ENCODE measurements around the gene KLF16. TPM values are rescaled to one million over a fixed set of nuclear protein-coding genes. Genes with fewer than 3 reads are reported as not detected.
A peak's percentile ranks its signal among the peaks of the same experiment; 100 is the strongest.

Gene KLF16
- total RNA-seq, 1 donor from 2014 or later = 38.1 TPM

GRCh38 chr19:1810439-1811160, 52.8 kb downstream of the KLF16 start:
- H3K27ac Mint-ChIP-seq = no peak overlapping the region
- peaks cover 13% of the 10 kb centered on the region for H3K4me1 Mint-ChIP-seq
- no peaks in the 10 kb centered on the region for H3K27me3 Mint-ChIP-seq
- peaks cover 5% of the 10 kb centered on the region for H3K36me3 Mint-ChIP-seq (ENCODE audit: low read depth)
- DNase-seq = no peak
- H3K4me3 Mint-ChIP-seq = peak overlapping the region; percentile 26
- H3K9me3 Mint-ChIP-seq = no peaks in the 10 kb centered on the region
- intact Hi-C loops (cut with micrococcal nuclease) = loop anchor here (5.0 kb wide), 2 partner anchors 158 to 218 kb away; partner anchors contain the start of genes MBD3 and TCF3

DNA sequence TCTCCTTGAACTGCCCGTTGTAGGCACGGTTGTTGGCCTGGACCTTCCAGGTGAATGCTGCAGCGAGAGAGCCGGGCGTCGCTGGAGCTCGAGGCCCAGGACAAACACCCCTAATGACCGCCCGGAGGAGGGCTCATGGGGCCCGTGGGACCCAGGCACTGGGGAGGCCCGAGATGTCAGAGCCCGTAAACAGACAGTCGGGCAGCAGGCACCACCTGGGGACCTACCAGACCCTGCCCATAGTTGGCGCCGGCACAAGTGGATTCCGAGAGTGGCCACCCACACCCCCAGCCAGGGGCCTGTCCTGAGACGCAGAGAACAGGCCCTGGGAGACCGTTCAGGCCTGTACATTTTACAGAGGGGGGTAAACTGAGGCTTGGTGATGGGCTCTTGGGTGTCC, 53.7 kb downstream of the KLF16 start:
- Mint-ChIP-seq H3K36me3 (ENCODE audit: low read depth) (peaks cover 4% of the 10 kb centered on the region), H3K4me3 (no peak overlapping the region), H3K27me3 (no peaks in the 10 kb centered on the region), H3K9me3 (no peaks in the 10 kb centered on the region), H3K4me1 (peaks cover 13% of the 10 kb centered on the region), H3K27ac (no peak overlapping the region)
- intact Hi-C loops (cut with micrococcal nuclease) = loop anchor here (5.0 kb wide), 2 partner anchors 157 to 217 kb away; partner anchors contain the start of genes MBD3 and TCF3
- DNase-seq = no peak

- Mint-ChIP-seq H3K9me3 (no peaks in the 10 kb centered on the region), H3K36me3 (ENCODE audit: low read depth) (peaks cover 6% of the 10 kb centered on the region), H3K4me1 (peaks cover 13% of the 10 kb centered on the region), H3K27me3 (no peaks in the 10 kb centered on the region), H3K4me3 (no peak overlapping the region), H3K27ac (no peak overlapping the region)
- no peak for DNase-seq
- intact Hi-C loops (cut with micrococcal nuclease) = no loop called here
Measured at GRCh38 chr19:1808395-1808731, 55.0 kb downstream of the KLF16 start.

- Mint-ChIP-seq H3K4me3 (no peak overlapping the region), H3K4me1 (peaks cover 9% of the 10 kb centered on the region), H3K27me3 (no peaks in the 10 kb centered on the region), H3K36me3 (ENCODE audit: low read depth) (peaks cover 6% of the 10 kb centered on the region), H3K27ac (no peak overlapping the region), H3K9me3 (no peaks in the 10 kb centered on the region)
- intact Hi-C loops (cut with micrococcal nuclease) = no loop called here
- DNase-seq = no peak
Measured at GRCh38 chr19:1807695-1808394, 55.5 kb downstream of the KLF16 start.

GRCh38 chr19:1807030-1807694, 56.2 kb downstream of the KLF16 start:
- peaks cover 10% of the 10 kb centered on the region for H3K36me3 Mint-ChIP-seq (ENCODE audit: low read depth)
- H3K4me3 Mint-ChIP-seq = no peak overlapping the region
- DNase-seq = no peak
- intact Hi-C loops (cut with micrococcal nuclease) = no loop called here
- no peaks in the 10 kb centered on the region for H3K9me3 Mint-ChIP-seq
- peaks cover 3% of the 10 kb centered on the region for H3K4me1 Mint-ChIP-seq
- no peak overlapping the region for H3K27ac Mint-ChIP-seq
- H3K27me3 Mint-ChIP-seq = no peaks in the 10 kb centered on the region

- H3K36me3 Mint-ChIP-seq (ENCODE audit: low read depth) = peaks cover 10% of the 10 kb centered on the region
- no peak overlapping the region for H3K4me3 Mint-ChIP-seq
- intact Hi-C loops (cut with micrococcal nuclease) = no loop called here
- DNase-seq = no peak
- no peaks in the 10 kb centered on the region for H3K27me3 Mint-ChIP-seq
- H3K27ac Mint-ChIP-seq = no peak overlapping the region
- peaks cover 2% of the 10 kb centered on the region for H3K4me1 Mint-ChIP-seq
- H3K9me3 Mint-ChIP-seq = no peaks in the 10 kb centered on the region
Measured at GRCh38 chr19:1806184-1807029, 57.0 kb downstream of the KLF16 start.

- Mint-ChIP-seq H3K36me3 (ENCODE audit: low read depth) (peaks cover 10% of the 10 kb centered on the region), H3K27me3 (no peaks in the 10 kb centered on the region), H3K4me1 (no peaks in the 10 kb centered on the region), H3K4me3 (no peak overlapping the region), H3K27ac (no peak overlapping the region), H3K9me3 (no peaks in the 10 kb centered on the region)
- intact Hi-C loops (cut with micrococcal nuclease) = no loop called here
- no peak for DNase-seq
Measured at GRCh38 chr19:1805401-1806183, 57.8 kb downstream of the KLF16 start.

GRCh38 chr19:1804858-1805257, 58.5 kb downstream of the KLF16 start:
- intact Hi-C loops (cut with micrococcal nuclease) = no loop called here
- H3K9me3 Mint-ChIP-seq = no peaks in the 10 kb centered on the region
- peaks cover 13% of the 10 kb centered on the region for H3K36me3 Mint-ChIP-seq (ENCODE audit: low read depth)
- H3K27me3 Mint-ChIP-seq = no peaks in the 10 kb centered on the region
- DNase-seq = no peak
- H3K4me1 Mint-ChIP-seq = no peaks in the 10 kb centered on the region
- no peak overlapping the region for H3K27ac Mint-ChIP-seq
- no peak overlapping the region for H3K4me3 Mint-ChIP-seq

Other genes with a start within 250 kb of the KLF16 start
- 147 and 154 TPM in 2 replicates for gene TCF3, start 211.0 kb downstream of the KLF16 start, total RNA-seq
- gene ONECUT3, start 110.1 kb downstream of the KLF16 start, total RNA-seq = not detected in 2 replicates
- gene ATP8B3, start 51.3 kb downstream of the KLF16 start, total RNA-seq = 3.6 and 4.2 TPM in 2 replicates
- 56.3 and 61.4 TPM in 2 replicates for gene REXO1, start 15.1 kb downstream of the KLF16 start, total RNA-seq
- 104 and 107 TPM in 2 replicates for gene ABHD17A, start 21.9 kb upstream of the KLF16 start, total RNA-seq
- 8.8 and 10.6 TPM in 2 replicates for gene ADAT3, start 41.8 kb upstream of the KLF16 start, total RNA-seq
- 39.2 and 42.4 TPM in 2 replicates for gene SCAMP4, start 41.8 kb upstream of the KLF16 start, total RNA-seq
- 91.7 and 92.8 TPM in 2 replicates for gene CSNK1G2, start 77.6 kb upstream of the KLF16 start, total RNA-seq
- 25.8 and 30.2 TPM in 2 replicates for gene BTBD2, start 152.1 kb upstream of the KLF16 start, total RNA-seq
- 159 and 169 TPM in 2 replicates for gene MKNK2, start 187.7 kb upstream of the KLF16 start, total RNA-seq
- 184 and 185 TPM in 2 replicates for gene MOB3A, start 232.7 kb upstream of the KLF16 start, total RNA-seq
- gene IZUMO4, start 233.3 kb upstream of the KLF16 start, total RNA-seq = 9.5 and 10.0 TPM in 2 replicates